HepG2 (cell line): ENCODE results near the gene EVI5. TPM values are rescaled to one million over a fixed set of nuclear protein-coding genes. Genes with fewer than 3 reads are reported as not detected.
A peak's percentile ranks its signal among the peaks of the same experiment; 100 is the strongest.

ENCODE experiments used
- ELF3 ChIP-seq: IDR thresholded peaks from 2 replicates; pipeline ENCODE4 v1.6.1; 2016; ENCODE audit warnings: missing genetic modification reagents, missing compliant biosample characterization
- FOXP1 ChIP-seq, 2 experiments: fragments of 450-650 bp in 1 of 2; IDR thresholded peaks; 2 replicates each; pipeline ENCODE4 v1.6.1; 2017 to 2018; ENCODE audit warnings: antibody characterized with exemption in 1 of 2
- HMG20B ChIP-seq: conservative IDR thresholded peaks from 2 replicates; pipeline ENCODE4 v1.6.1; 2016; ENCODE audit warnings: missing genetic modification reagents, missing compliant biosample characterization
- HNF4A ChIP-seq: sonication (generic); formaldehyde crosslinking; IDR thresholded peaks from 2 replicates; pipeline ENCODE4 v1.4.0; 2020; ENCODE audit warnings: missing genetic modification reagents
- HOMEZ ChIP-seq: IDR thresholded peaks from 2 replicates; pipeline ENCODE4 v1.6.1; 2016; ENCODE audit warnings: low read depth
- HOXA5 ChIP-seq: sonication (generic); formaldehyde crosslinking; IDR thresholded peaks from 2 replicates; pipeline ENCODE4 v1.4.0; 2020; ENCODE audit warnings: missing genetic modification reagents
- JARID2 ChIP-seq: sonication (generic); formaldehyde crosslinking; IDR thresholded peaks from 2 replicates; pipeline ENCODE4 v1.8.1; 2023; ENCODE audit warnings: missing genetic modification reagents, inconsistent platforms; ENCODE audit not compliant: insufficient replicate concordance
- KLF16 ChIP-seq, 2 experiments: sonication (generic) in 1 of 2; formaldehyde crosslinking in 1 of 2; IDR thresholded peaks; 2 replicates each; pipeline versions ENCODE4 v1.6.1 to v1.8.0; 2016 to 2023; ENCODE audit warnings: missing genetic modification reagents in 2 of 2, missing compliant biosample characterization in 1 of 2
- NFIC ChIP-seq: IDR thresholded peaks from 2 replicates; pipeline ENCODE4 v1.6.1; 2012; ENCODE audit warnings: mild to moderate bottlenecking, low read length, inconsistent platforms
- PCBP1 ChIP-seq: fragments of 200-400 bp; formaldehyde crosslinking; IDR thresholded peaks from 2 replicates; pipeline ENCODE4 v1.6.1; 2017; ENCODE audit warnings: mild to moderate bottlenecking, low read depth, low read length, borderline replicate concordance
- PRDM4 ChIP-seq: sonication (generic); formaldehyde crosslinking; IDR thresholded peaks from 2 replicates; pipeline ENCODE4 v1.9.0; 2021; ENCODE audit warnings: missing genetic modification reagents, borderline replicate concordance
- RBFOX2 ChIP-seq: fragments of 200-400 bp; formaldehyde crosslinking; IDR thresholded peaks from 2 replicates; pipeline ENCODE4 v1.6.1; 2017; ENCODE audit warnings: low read depth, mild to moderate bottlenecking, low read length
- RBM39 ChIP-seq: fragments of 200-400 bp; formaldehyde crosslinking; IDR thresholded peaks from one replicate; pipeline ENCODE4 v1.6.1; 2018; ENCODE audit warnings: antibody characterized with exemption, mild to moderate bottlenecking, low read depth, low read length; ENCODE audit not compliant: poor library complexity, severe bottlenecking
- RFX5 ChIP-seq: IDR thresholded peaks from 2 replicates; pipeline ENCODE4 v1.6.1; 2011; ENCODE audit warnings: low read depth, low read length, improper control_type of control experiment
- SCMH1 ChIP-seq: sonication (generic); formaldehyde crosslinking; IDR thresholded peaks from 2 replicates; pipeline ENCODE4 v1.9.0; 2021; ENCODE audit warnings: missing genetic modification reagents, mild to moderate bottlenecking, borderline replicate concordance
- TAF15 ChIP-seq: fragments of 200-400 bp; formaldehyde crosslinking; IDR thresholded peaks from one replicate; pipeline ENCODE4 v1.6.1; 2018; ENCODE audit warnings: mild to moderate bottlenecking, low read depth, low read length; ENCODE audit not compliant: poor library complexity, severe bottlenecking
- THAP11 ChIP-seq: IDR thresholded peaks from 2 replicates; pipeline ENCODE4 v1.6.1; 2016; ENCODE audit warnings: missing biosample characterization, missing genetic modification reagents
- ZKSCAN8 ChIP-seq: IDR thresholded peaks from 2 replicates; pipeline ENCODE4 v1.6.1; 2016; ENCODE audit warnings: borderline replicate concordance, missing genetic modification reagents, missing compliant biosample characterization
- ZMYM3 ChIP-seq: sonication (generic); formaldehyde crosslinking; IDR thresholded peaks from 2 replicates; pipeline ENCODE4 v1.5.1; 2020; ENCODE audit warnings: mild to moderate bottlenecking, missing genetic modification reagents
- ZNF564 ChIP-seq: sonication (generic); formaldehyde crosslinking; IDR thresholded peaks from 2 replicates; pipeline ENCODE4 v1.8.1; 2023; ENCODE audit warnings: mild to moderate bottlenecking, missing genetic modification reagents
- ZNF577 ChIP-seq: sonication (generic); formaldehyde crosslinking; IDR thresholded peaks from 2 replicates; pipeline ENCODE4 v1.4.0; 2020; ENCODE audit warnings: mild to moderate bottlenecking, low read depth, missing genetic modification reagents, borderline replicate concordance
- ZNF614 ChIP-seq: IDR thresholded peaks from 2 replicates; pipeline ENCODE4 v1.6.1; 2018; ENCODE audit warnings: missing biosample characterization, missing genetic modification reagents, inconsistent platforms, borderline replicate concordance
- ZNF800 ChIP-seq: sonication (generic); formaldehyde crosslinking; IDR thresholded peaks from 2 replicates; pipeline ENCODE4 v1.4.0; 2020; ENCODE audit warnings: missing genetic modification reagents
- ZZZ3 ChIP-seq: sonication (generic); formaldehyde crosslinking; IDR thresholded peaks from 2 replicates; pipeline ENCODE4 v1.4.0; 2020; ENCODE audit warnings: missing genetic modification reagents, mild to moderate bottlenecking, borderline replicate concordance
- polyA plus RNA-seq, 8 experiments: library from polyadenylated mRNA; depleted of rRNA in 3 of 8; stranded (reverse) in 7 of 8; unstranded in 1 of 8; fragments of >200 nt; fragmentation: Illumina TruSeq in 4 of 8; extraction: Trizol in 4 of 8; gene quantifications; 2 replicates each; pipeline versions ENCODE4 v1.2.1 to v1.2.3, GENCODE V29; 2011 to 2016; ENCODE audit warnings: low read depth in 4 of 8, missing spikeins in 1 of 8, mixed read lengths in 1 of 8; ENCODE audit not compliant: insufficient read depth in 1 of 8
- total RNA-seq, 5 experiments: library from RNA; depleted of rRNA; stranded (reverse); fragments of >200 nt; fragmentation: Illumina TruSeq; extraction: Trizol; gene quantifications; 2 replicates each; pipeline ENCODE4 v1.2.3, GENCODE V29; 2016; ENCODE audit warnings: low read depth in 1 of 5

The EVI5 gene
- total and polyA plus RNA-seq, 2 of the 13 experiments (the other 11 are each of a cell fraction or from before 2014, with no cell fraction given) = 4.0 to 12.6 TPM

GRCh38 chr1:92485381-92486250 is 299.3 kb downstream of the EVI5 start (continued):
- TF ChIP-seq ZKSCAN8 (CRISPR knock-in tag) (no peak), RFX5 (no peak), HNF4A (CRISPR knock-in tag) (no peak), ZMYM3 (CRISPR knock-in tag) (0 out of 2 replicates have a peak, but pooled peaks have one; percentile 47), ZNF614 (CRISPR knock-in tag) (no peak), NFIC (no peak), HOMEZ (no peak), PCBP1 (no peak), FOXP1 (IDR thresholded peaks at IDR 0.05) (no peak), FOXP1 (CRISPR knock-in tag; IDR thresholded peaks at IDR 0.05) (no peak), ZZZ3 (CRISPR knock-in tag) (no peak), ZNF577 (CRISPR knock-in tag) (no peak), HMG20B (CRISPR knock-in tag) (no peak; the same call in 1 of the 2 replicates), ZNF800 (CRISPR knock-in tag) (peak; percentile 81; the same call in 1 of the 2 replicates), THAP11 (peak; percentile 36; the same call in 1 of the 2 replicates), RBM39 (peak; percentile 86), HOXA5 (no peak), KLF16 (CRISPR knock-in tag; IDR thresholded peaks at IDR 0.05) (peak in 1 of 2 experiments; percentile 30; a peak in 1 of 4 replicates), PRDM4 (CRISPR knock-in tag) (no peak), TAF15 (peak; percentile 25), SCMH1 (CRISPR knock-in tag) (no peak), ELF3 (0 out of 2 replicates have a peak, but pooled peaks have one; percentile 24), ZNF564 (CRISPR knock-in tag) (0 out of 2 replicates have a peak, but pooled peaks have one; percentile 21), RBFOX2 (peak; percentile 95), JARID2 (CRISPR knock-in tag) (no peak)
